D341Med (cell line): Measurements from ENCODE around the gene GPR137.
A peak's percentile ranks its signal among the peaks of the same experiment; 100 is the strongest.

Experiments used
- DNase-seq: peaks from one replicate; pipeline ENCODE4 v3.0.0; 2012; ENCODE audit warnings: low spot score

GPR137 gene

DNA sequence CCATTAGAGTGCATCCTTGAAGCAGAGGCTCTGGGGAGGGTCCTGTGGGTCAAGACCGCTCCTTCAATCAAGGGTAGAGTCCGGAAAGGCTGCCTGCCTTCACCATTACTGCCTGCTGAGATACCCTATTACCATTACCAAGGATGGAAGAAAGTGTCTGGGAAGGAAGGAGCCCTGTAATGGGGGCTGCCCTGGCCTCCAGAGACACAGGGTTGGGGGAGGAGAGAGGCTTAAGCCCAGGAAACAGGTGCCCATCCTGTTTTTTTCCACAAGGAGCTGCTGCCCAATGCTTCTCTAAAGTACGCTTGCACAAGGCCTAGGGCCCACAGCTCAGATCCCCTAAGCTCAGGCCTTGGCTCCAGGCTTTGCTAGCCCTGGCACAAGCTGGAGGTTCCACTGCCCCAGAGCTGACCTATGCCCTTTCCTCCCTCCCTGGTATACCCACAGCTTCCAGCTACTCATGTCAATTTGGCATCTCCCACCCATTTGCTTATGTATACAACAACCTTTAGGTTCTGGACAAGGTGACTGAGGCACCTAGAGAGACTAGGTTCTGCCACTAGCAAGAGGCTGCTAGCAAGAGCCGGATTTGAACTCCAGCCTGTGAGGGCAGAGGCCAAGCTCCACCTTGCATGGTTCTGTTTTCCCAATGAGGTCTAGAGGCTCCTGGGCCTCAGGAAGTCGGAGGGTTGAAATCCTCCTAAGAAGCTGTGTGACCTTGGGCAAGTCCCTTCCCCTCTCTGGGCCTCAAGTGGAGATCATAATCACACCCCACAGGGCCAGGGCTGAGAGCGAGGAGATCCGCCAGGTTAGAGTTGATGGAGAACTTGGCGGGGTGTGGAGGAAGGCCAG lies 35.9 kb upstream of the GPR137 start:
- no peak for DNase-seq

GRCh38 chr11:64250415-64251015 lies 35.1 kb upstream of the GPR137 start:
- DNase-seq = peak; percentile 67

DNA sequence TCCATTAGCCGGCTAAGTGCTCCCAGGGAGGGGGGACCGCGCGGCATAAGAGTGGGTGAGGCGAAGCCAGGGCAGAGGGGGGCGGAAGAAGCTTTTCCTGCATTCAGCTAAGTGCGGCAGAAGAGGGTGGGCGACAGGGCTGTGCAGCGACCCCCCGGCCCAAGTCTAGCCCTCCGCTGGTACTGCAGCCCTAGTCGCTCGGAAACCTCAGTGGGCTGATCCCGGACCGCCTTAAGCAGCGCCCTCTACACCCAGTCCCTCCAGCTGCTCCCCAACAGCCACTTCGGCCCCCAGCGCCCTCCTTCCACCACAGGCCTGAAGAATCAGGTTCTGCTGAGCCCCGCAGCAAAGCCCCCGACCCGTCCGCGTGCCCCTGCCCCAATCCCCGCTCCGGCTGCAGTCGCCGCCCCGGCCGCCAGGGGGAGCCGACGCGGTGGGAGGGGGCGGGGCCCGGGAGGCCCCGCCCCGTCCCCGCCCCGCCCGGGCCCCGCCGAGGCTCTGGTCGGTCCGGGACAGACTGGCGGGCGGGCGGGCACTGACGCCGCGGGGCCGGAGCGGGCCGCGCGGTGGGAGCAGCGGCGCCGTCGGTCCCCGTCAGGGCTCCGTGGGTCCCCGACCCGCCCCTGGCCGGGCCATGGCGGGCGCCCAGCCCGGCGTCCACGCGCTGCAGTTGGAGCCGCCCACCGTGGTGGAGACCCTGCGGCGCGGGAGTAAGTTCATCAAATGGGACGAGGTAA lies 34.5 kb upstream of the GPR137 start, which contains the start of gene PLCB3:
Gene PLCB3 (plus strand): TSS at position 515 of the 737 bp plus-strand sequence. CDS start 120 bp downstream, at position 635.
- peak; percentile 94 for DNase-seq

DNA sequence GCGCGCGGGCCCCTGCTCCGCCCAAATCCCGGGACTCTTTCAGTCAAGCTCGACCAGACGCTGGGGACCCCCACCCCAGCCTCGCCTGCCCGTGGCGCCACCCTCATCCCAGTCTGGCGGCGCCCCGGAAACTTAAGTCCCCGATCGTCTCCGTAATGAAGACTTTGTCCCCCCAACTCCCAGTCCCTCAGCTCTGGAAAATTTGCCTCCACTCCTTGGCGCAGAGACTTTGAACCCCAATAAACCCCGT lies 34.0 kb upstream of the GPR137 start:
- DNase-seq = no peak

DNA sequence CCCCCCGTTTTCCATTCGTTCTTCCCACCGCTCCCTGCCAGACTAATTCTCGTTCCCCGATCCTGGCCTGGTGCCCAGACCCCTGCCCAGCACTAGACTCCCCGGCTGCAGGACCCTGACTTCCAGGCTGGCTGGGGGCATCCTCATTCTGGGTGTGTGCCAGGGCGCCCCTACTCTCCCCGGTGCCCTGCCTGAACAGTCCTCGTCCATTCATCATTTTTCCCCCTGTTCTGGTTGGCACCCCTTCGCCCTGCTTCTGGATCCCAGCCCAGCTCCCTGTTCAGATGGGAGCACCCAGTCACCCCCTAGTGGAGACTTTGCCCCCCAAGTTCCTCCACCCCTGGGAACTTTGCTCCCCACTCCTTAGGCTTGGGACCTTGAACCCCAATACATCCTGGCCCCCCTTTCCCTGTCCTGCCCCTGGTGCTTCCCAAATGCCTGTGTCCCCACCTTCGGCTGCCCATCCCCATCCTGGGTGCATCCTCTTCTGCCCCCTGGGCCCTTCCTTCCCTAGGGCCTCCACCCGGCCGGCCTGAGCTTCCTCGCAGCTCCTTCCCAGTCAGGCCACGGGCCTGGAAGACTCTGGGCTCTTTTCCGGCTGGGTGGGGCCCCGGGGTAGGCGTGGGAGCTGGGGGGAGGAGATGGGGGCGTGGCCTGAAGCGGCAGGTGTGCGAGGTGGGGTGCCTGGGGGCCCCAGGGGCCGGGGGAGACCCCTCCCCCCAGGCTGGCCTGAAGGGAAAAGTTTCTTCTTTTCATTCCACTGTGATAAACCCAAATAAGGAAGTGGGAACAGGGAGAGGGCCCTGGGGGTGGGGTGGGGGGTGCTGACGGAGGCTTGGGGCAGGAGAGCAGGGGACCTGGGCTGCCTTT lies 33.4 kb upstream of the GPR137 start:
- DNase-seq = peak; percentile 54

GRCh38 chr11:64253043-64253442 lies 32.6 kb upstream of the GPR137 start:
- no peak for DNase-seq

DNA sequence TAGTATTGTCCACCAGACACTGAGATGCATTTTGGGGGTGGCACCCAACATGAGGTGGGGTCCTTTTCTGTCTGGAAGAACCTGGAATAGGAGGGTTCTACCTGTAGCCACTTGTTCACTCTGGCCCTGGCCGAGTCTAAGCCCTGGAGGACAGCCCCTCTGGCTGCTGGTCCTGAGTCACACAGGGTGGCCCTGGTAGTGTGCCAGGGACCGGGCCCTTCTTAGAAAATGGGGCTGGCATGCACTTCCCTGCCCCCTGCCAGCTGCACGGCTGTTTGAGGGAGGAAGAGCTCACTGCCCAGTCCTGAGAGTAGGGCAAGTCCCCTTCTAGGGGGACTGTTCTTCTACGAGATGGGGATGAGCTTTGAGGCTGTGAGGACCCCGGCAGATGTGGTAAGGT lies 32.2 kb upstream of the GPR137 start:
- no peak for DNase-seq

- DNase-seq = no peak
Measured at GRCh38 chr11:64254326-64254725, 31.3 kb upstream of the GPR137 start.

GRCh38 chr11:64255135-64256128 lies 30.2 kb upstream of the GPR137 start:
- no peak for DNase-seq

- no peak for DNase-seq
Measured at GRCh38 chr11:64256300-64256699, 29.3 kb upstream of the GPR137 start.

DNA sequence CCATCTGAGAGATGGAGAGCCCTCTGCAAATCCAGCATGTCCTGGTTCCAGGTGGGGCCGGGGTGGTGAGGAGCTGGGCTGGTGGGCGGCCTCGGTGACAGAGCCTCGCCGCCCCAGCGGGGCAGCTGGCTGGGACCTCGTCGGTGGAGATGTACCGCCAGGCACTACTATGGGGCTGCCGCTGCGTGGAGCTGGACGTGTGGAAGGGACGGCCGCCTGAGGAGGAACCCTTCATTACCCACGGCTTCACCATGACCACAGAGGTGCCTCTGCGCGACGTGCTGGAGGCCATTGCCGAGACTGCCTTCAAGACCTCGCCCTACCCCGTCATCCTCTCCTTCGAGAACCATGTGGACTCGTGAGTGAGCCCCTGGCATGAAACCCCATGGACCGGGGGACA lies 27.3 kb upstream of the GPR137 start:
- no peak for DNase-seq

GRCh38 chr11:64258946-64259532 lies 26.6 kb upstream of the GPR137 start:
- no peak for DNase-seq

- DNase-seq = no peak
Measured at GRCh38 chr11:64259533-64260067, 26.0 kb upstream of the GPR137 start.

- no peak for DNase-seq
Measured at GRCh38 chr11:64260147-64260708, 25.4 kb upstream of the GPR137 start.

GRCh38 chr11:64261556-64262080 lies 24.0 kb upstream of the GPR137 start:
- DNase-seq = no peak

- no peak for DNase-seq
Measured at GRCh38 chr11:64262271-64263002, 23.2 kb upstream of the GPR137 start.

GRCh38 chr11:64263021-64263946 lies 22.4 kb upstream of the GPR137 start:
- no peak for DNase-seq

DNA sequence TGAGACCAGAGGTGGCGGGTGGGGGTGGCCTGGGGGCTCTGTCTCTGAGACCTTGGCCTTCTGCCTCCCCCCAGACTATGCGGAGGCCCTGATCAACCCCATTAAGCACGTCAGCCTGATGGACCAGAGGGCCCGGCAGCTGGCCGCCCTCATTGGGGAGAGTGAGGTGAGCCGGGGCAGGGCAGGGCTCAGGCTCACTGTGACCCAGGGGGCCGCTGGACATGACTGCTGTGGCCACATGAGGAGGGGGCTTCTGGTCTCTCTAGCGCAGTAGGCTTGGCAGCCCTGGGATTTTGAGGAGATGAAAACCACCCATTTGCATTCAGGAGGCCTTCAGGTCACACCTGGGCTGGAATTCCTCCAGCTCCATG lies 21.7 kb upstream of the GPR137 start:
- DNase-seq = no peak
